ENCODE results near the gene TM2D1.
"Not testable (repeated sequence)": the region's sequence is repeated elsewhere in the genome, so short reads cannot be mapped to it uniquely, and the experiment has no call there.

Gene TM2D1

GRCh38 chr1:61742620-61743430 is 17.9 kb upstream of the TM2D1 start:
- DNase-seq (ENCODE audit: low spot score in 2 of 2), result no peak

GRCh38 chr1:61741711-61742619 is 17.0 kb upstream of the TM2D1 start, which contains the start of gene PATJ:
PATJ (plus strand) TSS chr1:61742480; CDS start chr1:61762893, 20,413 bp downstream.
- DNase-seq (ENCODE audit: low spot score in 2 of 2) (peak; percentile 40 to 44), ATAC-seq (replicated peaks; ENCODE audit: extremely low read depth, poor library complexity, severe bottlenecking) (peak; percentile 80)
- peaks cover 4% of the 10 kb centered on the region for H3K36me3 Mint-ChIP-seq (ENCODE audit: insufficient read depth)
- H3K9me3 Mint-ChIP-seq, result no peaks in the 10 kb centered on the region
- peak within 1 kb of the TSS; percentile 91 for H3K4me3 Mint-ChIP-seq
- H3K4me1 Mint-ChIP-seq, result peaks cover 22% of the 10 kb centered on the region
- H3K27me3 Mint-ChIP-seq, result no peaks in the 10 kb centered on the region
- peak within 1 kb of the TSS; percentile 87 for H3K27ac Mint-ChIP-seq (ENCODE audit: low read depth)

More at GRCh38 chr1:61742620-61743430, 17.9 kb upstream of the TM2D1 start:
- Mint-ChIP-seq H3K27me3 (no peaks in the 10 kb centered on the region), H3K9me3 (no peaks in the 10 kb centered on the region), H3K27ac (ENCODE audit: low read depth) (peak overlapping the region; percentile 19), H3K4me3 (peak overlapping the region; percentile 91), H3K4me1 (peaks cover 22% of the 10 kb centered on the region), H3K36me3 (ENCODE audit: insufficient read depth) (peaks cover 4% of the 10 kb centered on the region)
- no peak for ATAC-seq (replicated peaks; ENCODE audit: extremely low read depth, poor library complexity, severe bottlenecking)

- Mint-ChIP-seq H3K27ac (ENCODE audit: low read depth) (peak overlapping the region; percentile 87), H3K4me1 (peaks cover 22% of the 10 kb centered on the region), H3K9me3 (no peaks in the 10 kb centered on the region), H3K27me3 (no peaks in the 10 kb centered on the region), H3K36me3 (ENCODE audit: insufficient read depth) (peaks cover 4% of the 10 kb centered on the region), H3K4me3 (peak overlapping the region; percentile 91)
- DNase-seq (ENCODE audit: low spot score in 2 of 2) (no peak), ATAC-seq (replicated peaks; ENCODE audit: extremely low read depth, poor library complexity, severe bottlenecking) (no peak)
Observed at GRCh38 chr1:61740751-61741700, 16.1 kb upstream of the TM2D1 start.

GRCh38 chr1:61732726-61733125 is 7.8 kb upstream of the TM2D1 start:
- H3K4me3 Mint-ChIP-seq, result no peak overlapping the region
- DNase-seq (ENCODE audit: low spot score in 2 of 2), result no peak
- no peak overlapping the region for H3K27ac Mint-ChIP-seq (ENCODE audit: low read depth)
- no peaks in the 10 kb centered on the region for H3K9me3 Mint-ChIP-seq
- H3K27me3 Mint-ChIP-seq, result no peaks in the 10 kb centered on the region
- no peaks in the 10 kb centered on the region for H3K36me3 Mint-ChIP-seq (ENCODE audit: insufficient read depth)
- no peaks in the 10 kb centered on the region for H3K4me1 Mint-ChIP-seq
- ATAC-seq (replicated peaks; ENCODE audit: extremely low read depth, poor library complexity, severe bottlenecking), result no peak

- not testable (repeated sequence) for DNase-seq (ENCODE audit: low spot score in 2 of 2); ATAC-seq (replicated peaks; ENCODE audit: extremely low read depth, poor library complexity, severe bottlenecking); H3K27me3 Mint-ChIP-seq; H3K27ac Mint-ChIP-seq (ENCODE audit: low read depth); H3K4me3 Mint-ChIP-seq; H3K4me1 Mint-ChIP-seq; H3K36me3 Mint-ChIP-seq (ENCODE audit: insufficient read depth); H3K9me3 Mint-ChIP-seq
Observed at GRCh38 chr1:61730679-61731078, 5.7 kb upstream of the TM2D1 start.

- H3K27me3 Mint-ChIP-seq, result no peaks in the 10 kb centered on the region
- no peak for ATAC-seq (replicated peaks; ENCODE audit: extremely low read depth, poor library complexity, severe bottlenecking)
- peaks cover 21% of the 10 kb centered on the region for H3K4me1 Mint-ChIP-seq
- no peak for DNase-seq (ENCODE audit: low spot score in 2 of 2)
- H3K4me3 Mint-ChIP-seq, result no peak overlapping the region
- H3K9me3 Mint-ChIP-seq, result no peaks in the 10 kb centered on the region
- H3K27ac Mint-ChIP-seq (ENCODE audit: low read depth), result no peak overlapping the region
- peaks cover 9% of the 10 kb centered on the region for H3K36me3 Mint-ChIP-seq (ENCODE audit: insufficient read depth)
Observed at GRCh38 chr1:61727544-61727943, 2.6 kb upstream of the TM2D1 start.

- ATAC-seq (replicated peaks; ENCODE audit: extremely low read depth, poor library complexity, severe bottlenecking), result peak; percentile 33
- Mint-ChIP-seq H3K9me3 (no peaks in the 10 kb centered on the region), H3K27me3 (no peaks in the 10 kb centered on the region), H3K4me3 (peak overlapping the region; percentile 99), H3K27ac (ENCODE audit: low read depth) (peak overlapping the region; percentile 98), H3K4me1 (peaks cover 26% of the 10 kb centered on the region), H3K36me3 (ENCODE audit: insufficient read depth) (peaks cover 18% of the 10 kb centered on the region)
- DNase-seq (ENCODE audit: low spot score in 2 of 2), result no peak
Observed at GRCh38 chr1:61724506-61724812, 482 bp downstream of the TM2D1 start.

- H3K27ac Mint-ChIP-seq (ENCODE audit: low read depth); H3K9me3 Mint-ChIP-seq; ATAC-seq (replicated peaks; ENCODE audit: extremely low read depth, poor library complexity, severe bottlenecking); H3K27me3 Mint-ChIP-seq; DNase-seq (ENCODE audit: low spot score in 2 of 2); H3K4me3 Mint-ChIP-seq: not testable (repeated sequence)
- Mint-ChIP-seq H3K4me1 (peaks cover 30% of the 10 kb centered on the region), H3K36me3 (ENCODE audit: insufficient read depth) (peaks cover 34% of the 10 kb centered on the region)
Observed at GRCh38 chr1:61718996-61719663, 5.8 kb downstream of the TM2D1 start.

GRCh38 chr1:61711969-61712368 is 13.0 kb downstream of the TM2D1 start:
- Mint-ChIP-seq H3K9me3 (no peaks in the 10 kb centered on the region), H3K27ac (ENCODE audit: low read depth) (no peak overlapping the region), H3K36me3 (ENCODE audit: insufficient read depth) (peaks cover 25% of the 10 kb centered on the region), H3K4me1 (peaks cover 10% of the 10 kb centered on the region), H3K4me3 (no peak overlapping the region), H3K27me3 (no peaks in the 10 kb centered on the region)
- DNase-seq (ENCODE audit: low spot score in 2 of 2) (no peak), ATAC-seq (replicated peaks; ENCODE audit: extremely low read depth, poor library complexity, severe bottlenecking) (no peak)

GRCh38 chr1:61711257-61711656 is 13.7 kb downstream of the TM2D1 start:
- H3K27ac Mint-ChIP-seq (ENCODE audit: low read depth); H3K4me3 Mint-ChIP-seq; H3K9me3 Mint-ChIP-seq; H3K27me3 Mint-ChIP-seq; DNase-seq (ENCODE audit: low spot score in 2 of 2); ATAC-seq (replicated peaks; ENCODE audit: extremely low read depth, poor library complexity, severe bottlenecking): not testable (repeated sequence)
- peaks cover 25% of the 10 kb centered on the region for H3K36me3 Mint-ChIP-seq (ENCODE audit: insufficient read depth)
- H3K4me1 Mint-ChIP-seq, result peaks cover 10% of the 10 kb centered on the region

- Mint-ChIP-seq H3K9me3 (no peaks in the 10 kb centered on the region), H3K4me1 (peaks cover 10% of the 10 kb centered on the region), H3K36me3 (ENCODE audit: insufficient read depth) (peaks cover 32% of the 10 kb centered on the region), H3K4me3 (no peak overlapping the region), H3K27ac (ENCODE audit: low read depth) (peak overlapping the region; percentile 65), H3K27me3 (no peaks in the 10 kb centered on the region)
- ATAC-seq (replicated peaks; ENCODE audit: extremely low read depth, poor library complexity, severe bottlenecking) (no peak), DNase-seq (ENCODE audit: low spot score in 2 of 2) (no peak)
Observed at GRCh38 chr1:61709908-61710289, 15.0 kb downstream of the TM2D1 start.
